Iris pigment epithelial cell (primary cell): ENCODE measurements around the gene BAD.
A peak's percentile ranks its signal among the peaks of the same experiment; 100 is the strongest.
"Not testable (repeated sequence)": the region's sequence is repeated elsewhere in the genome, so short reads cannot be mapped to it uniquely, and the experiment has no call there.

Experiments
- DNase-seq: peaks from one replicate; pipeline ENCODE4 v3.0.0-alpha.2; 2011; ENCODE audit warnings: low read depth

BAD gene

DNA sequence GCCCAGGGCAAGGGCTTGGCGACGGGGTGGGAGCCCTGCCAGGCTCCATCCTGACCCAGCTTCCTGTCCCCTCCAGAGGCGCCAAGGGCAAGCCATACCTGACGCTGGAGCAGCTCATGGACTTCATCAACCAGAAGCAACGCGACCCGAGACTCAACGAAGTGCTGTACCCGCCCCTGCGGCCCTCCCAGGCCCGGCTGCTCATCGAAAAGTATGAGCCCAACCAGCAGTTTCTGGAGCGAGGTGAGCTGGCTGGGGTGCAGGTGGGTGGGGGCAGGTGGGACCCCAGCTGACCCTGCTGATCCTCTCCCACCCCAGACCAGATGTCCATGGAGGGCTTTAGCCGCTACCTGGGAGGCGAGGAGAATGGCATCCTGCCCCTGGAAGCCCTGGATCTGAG lies 28.2 kb downstream of the BAD start:
- DNase-seq: no peak

DNA sequence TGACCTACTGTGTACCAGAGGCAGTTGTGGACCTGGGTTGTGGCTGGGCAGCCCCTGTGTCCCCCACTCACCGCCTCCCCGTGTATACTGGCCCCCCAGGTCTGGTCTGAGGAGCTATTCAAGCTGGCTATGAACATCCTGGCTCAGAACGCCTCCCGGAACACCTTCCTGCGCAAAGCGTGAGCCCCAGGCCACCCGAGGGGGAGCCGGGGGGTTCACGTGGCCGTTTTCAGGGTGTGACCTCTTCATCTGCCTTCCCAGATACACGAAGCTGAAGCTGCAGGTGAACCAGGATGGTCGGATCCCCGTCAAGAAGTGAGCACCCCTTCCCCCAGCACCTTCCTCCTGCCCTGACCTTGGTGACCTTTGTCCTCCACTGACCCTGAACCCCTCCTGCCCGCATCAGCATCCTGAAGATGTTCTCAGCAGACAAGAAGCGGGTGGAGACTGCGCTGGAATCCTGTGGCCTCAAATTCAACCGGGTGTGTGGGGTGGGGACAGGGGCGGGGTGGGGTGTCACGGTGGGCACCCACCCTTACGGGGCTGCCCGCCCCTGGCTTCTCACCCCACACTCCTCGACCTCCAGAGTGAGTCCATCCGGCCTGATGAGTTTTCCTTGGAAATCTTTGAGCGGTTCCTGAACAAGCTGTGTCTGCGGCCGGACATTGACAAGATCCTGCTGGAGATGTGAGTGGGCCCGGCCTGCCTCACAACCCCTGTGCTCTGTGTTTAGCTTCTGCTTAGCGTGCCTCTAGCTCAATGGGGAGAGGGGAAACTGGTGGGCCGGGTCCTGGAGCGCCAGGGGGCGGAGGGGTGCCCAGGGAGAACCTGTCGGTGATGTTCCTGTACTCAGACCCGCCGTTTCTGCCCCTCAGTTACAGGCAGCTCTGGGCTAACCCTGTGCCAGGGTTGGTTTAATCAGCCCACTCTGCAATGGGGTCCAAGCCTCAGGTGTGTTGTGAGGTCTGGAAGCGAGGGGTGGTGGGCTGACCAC lies 29.0 kb downstream of the BAD start:
- no peak for DNase-seq

DNA sequence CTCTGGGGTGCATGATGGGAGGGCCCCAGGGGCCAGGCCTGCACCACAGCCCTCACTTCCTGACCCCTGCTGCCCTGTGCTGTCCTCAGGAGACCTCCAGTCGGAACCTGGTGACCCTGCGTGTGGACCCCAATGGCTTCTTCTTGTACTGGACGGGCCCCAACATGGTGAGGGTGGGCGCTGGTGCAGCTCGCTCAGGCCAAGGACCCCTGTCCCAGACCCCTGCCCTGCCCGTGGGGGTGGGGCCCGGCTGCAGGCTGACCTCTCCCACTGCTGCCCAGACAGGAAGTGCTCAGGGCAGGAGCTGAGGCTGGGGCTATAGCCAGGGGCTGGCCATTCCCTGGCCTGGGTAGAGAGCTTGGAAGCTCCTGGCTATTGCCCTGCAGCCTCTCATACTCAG lies 30.1 kb downstream of the BAD start:
- no peak for DNase-seq

- DNase-seq: no peak
Observed at GRCh38 chr11:64253481-64253880, 31.0 kb downstream of the BAD start.

DNA sequence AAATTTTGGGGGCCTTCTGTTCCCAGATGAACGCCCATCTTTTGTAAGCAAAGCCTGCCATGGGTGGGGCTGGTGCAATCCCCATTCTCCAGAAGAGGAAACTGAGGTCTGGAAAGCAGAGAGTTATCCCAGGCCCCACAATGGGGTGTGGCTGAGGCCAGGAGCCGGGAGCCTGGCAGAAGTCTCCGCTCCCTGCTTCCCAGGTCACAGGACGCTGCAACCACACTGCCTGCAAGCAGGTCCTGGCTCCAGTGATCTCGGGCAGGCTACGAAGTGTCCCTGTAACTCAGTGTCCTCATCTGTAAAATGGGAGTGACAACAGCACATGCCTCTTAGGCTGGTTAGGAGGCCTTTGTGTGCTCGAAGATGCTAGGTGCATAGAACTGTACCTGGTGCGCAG lies 31.4 kb downstream of the BAD start:
- DNase-seq: no peak

DNA sequence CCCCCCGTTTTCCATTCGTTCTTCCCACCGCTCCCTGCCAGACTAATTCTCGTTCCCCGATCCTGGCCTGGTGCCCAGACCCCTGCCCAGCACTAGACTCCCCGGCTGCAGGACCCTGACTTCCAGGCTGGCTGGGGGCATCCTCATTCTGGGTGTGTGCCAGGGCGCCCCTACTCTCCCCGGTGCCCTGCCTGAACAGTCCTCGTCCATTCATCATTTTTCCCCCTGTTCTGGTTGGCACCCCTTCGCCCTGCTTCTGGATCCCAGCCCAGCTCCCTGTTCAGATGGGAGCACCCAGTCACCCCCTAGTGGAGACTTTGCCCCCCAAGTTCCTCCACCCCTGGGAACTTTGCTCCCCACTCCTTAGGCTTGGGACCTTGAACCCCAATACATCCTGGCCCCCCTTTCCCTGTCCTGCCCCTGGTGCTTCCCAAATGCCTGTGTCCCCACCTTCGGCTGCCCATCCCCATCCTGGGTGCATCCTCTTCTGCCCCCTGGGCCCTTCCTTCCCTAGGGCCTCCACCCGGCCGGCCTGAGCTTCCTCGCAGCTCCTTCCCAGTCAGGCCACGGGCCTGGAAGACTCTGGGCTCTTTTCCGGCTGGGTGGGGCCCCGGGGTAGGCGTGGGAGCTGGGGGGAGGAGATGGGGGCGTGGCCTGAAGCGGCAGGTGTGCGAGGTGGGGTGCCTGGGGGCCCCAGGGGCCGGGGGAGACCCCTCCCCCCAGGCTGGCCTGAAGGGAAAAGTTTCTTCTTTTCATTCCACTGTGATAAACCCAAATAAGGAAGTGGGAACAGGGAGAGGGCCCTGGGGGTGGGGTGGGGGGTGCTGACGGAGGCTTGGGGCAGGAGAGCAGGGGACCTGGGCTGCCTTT lies 32.2 kb downstream of the BAD start:
- DNase-seq: peak; percentile 29

- DNase-seq: no peak
Observed at GRCh38 chr11:64251753-64252002, 32.8 kb downstream of the BAD start.

DNA sequence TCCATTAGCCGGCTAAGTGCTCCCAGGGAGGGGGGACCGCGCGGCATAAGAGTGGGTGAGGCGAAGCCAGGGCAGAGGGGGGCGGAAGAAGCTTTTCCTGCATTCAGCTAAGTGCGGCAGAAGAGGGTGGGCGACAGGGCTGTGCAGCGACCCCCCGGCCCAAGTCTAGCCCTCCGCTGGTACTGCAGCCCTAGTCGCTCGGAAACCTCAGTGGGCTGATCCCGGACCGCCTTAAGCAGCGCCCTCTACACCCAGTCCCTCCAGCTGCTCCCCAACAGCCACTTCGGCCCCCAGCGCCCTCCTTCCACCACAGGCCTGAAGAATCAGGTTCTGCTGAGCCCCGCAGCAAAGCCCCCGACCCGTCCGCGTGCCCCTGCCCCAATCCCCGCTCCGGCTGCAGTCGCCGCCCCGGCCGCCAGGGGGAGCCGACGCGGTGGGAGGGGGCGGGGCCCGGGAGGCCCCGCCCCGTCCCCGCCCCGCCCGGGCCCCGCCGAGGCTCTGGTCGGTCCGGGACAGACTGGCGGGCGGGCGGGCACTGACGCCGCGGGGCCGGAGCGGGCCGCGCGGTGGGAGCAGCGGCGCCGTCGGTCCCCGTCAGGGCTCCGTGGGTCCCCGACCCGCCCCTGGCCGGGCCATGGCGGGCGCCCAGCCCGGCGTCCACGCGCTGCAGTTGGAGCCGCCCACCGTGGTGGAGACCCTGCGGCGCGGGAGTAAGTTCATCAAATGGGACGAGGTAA lies 33.3 kb downstream of the BAD start, which contains the start of gene PLCB3:
Gene PLCB3, plus strand, starts transcription at position 515 of the 737 bp plus-strand sequence. Its CDS starts 120 bp downstream, at position 635.
- DNase-seq: peak; percentile 29

DNA sequence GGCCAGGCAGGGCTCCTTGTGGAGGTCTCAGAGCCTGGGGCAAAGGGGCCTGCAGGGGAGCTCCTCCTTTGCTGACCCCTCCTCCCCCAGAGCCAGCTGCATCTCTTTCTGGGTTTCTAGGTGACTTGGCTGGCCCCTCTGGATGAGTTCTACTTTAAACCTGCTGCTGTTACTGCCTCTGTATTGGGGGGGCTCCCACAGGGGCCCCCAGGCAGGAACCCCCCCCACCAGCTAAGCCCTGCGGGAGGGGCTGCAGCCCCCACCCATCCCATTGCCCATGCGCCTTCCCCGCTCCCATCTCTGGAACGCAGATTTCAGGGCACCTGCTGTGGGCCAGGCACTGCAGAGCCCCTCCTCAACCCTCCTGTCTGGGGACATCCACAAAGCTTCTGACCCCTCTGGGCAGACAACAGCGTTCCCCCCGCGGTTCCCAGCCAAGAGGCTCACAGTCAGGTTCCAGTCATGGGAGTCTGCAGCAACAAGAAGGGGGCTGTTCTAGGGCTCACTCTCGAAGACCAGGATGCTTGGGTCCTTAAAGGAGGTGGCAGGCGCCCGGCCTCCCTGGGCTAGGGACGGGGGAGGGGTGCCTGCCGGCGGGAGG lies 34.0 kb downstream of the BAD start:
- DNase-seq: no peak

DNA sequence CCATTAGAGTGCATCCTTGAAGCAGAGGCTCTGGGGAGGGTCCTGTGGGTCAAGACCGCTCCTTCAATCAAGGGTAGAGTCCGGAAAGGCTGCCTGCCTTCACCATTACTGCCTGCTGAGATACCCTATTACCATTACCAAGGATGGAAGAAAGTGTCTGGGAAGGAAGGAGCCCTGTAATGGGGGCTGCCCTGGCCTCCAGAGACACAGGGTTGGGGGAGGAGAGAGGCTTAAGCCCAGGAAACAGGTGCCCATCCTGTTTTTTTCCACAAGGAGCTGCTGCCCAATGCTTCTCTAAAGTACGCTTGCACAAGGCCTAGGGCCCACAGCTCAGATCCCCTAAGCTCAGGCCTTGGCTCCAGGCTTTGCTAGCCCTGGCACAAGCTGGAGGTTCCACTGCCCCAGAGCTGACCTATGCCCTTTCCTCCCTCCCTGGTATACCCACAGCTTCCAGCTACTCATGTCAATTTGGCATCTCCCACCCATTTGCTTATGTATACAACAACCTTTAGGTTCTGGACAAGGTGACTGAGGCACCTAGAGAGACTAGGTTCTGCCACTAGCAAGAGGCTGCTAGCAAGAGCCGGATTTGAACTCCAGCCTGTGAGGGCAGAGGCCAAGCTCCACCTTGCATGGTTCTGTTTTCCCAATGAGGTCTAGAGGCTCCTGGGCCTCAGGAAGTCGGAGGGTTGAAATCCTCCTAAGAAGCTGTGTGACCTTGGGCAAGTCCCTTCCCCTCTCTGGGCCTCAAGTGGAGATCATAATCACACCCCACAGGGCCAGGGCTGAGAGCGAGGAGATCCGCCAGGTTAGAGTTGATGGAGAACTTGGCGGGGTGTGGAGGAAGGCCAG lies 34.7 kb downstream of the BAD start:
- no peak for DNase-seq

DNA sequence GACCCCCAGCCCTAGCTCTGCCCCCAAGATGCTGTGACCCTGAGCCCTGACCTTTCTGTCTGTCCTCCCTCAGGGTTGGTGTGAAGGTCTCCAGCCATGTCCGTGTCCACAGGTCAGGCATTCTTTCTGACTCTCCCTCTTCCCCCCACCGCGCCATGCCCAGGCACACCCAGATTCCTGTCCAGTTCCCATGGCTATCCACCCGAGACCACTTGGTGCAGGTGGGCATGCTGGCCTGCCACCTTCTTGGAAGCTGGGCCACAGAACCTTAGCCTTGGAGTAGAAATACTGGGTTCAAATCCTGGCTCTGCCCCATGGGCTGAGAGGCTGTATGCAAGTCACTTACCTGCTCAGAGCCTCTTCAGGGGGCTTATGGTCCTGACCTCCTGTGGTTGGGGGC lies 35.4 kb downstream of the BAD start:
- DNase-seq: no peak

DNA sequence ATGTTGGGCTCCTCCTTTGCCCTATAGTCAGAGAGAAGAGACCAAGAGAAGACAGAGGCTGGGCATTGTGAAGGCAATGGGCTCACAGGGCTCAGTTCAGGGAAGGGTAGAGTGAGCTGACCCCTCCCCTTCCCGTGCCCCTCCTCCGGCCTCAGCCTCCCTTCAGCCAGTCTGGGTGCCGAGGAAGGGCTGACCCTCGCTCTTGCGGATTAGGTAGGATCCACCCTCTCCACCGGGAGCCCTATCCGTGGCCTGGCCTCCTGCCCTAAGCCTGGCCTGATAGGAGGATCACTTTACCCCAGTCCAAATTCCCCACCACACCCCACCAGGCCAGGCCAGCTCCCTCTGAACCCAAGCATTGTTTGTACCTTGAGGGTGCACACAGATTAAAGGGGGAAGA lies 35.9 kb downstream of the BAD start:
- no peak for DNase-seq

DNA sequence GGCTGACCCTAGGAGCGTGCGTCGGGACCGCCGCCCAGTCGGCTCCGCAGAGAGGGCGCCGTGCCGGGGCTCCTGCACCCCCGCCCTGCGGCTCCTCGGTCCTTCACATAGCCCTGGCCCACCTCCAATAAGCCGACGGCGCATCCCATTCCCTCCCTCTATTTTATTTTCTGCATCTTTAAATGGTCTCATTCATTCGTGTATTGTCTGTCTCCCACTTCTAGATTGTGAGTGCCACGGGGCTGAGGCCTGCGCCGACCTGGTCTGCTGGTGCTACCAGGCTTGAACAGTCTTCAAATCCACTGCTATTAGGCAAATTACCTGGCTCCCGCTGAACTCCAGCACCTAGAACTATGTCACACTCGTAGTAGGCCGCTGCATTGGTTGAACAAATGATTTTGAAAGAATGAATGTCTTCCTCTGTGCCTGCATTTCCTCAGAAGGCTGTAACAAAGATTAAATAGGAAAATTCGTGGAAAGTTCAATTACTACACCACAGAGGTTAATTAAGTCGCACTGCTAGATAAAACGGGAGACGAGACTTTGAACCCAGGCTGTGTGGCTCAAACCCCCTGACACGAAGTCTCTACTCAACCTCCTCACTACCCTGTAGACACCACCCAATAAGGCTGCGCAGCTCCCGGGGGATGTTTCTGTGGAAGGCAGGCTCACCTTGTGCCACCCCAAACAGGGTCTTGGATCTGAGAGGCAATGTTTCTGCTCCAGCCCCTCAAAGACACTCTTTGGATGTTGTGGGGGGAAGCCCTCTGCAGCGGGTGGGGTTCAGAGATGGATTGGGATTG lies 36.5 kb downstream of the BAD start:
- no peak for DNase-seq

- peak; percentile 88 for DNase-seq
Observed at GRCh38 chr11:64246871-64247728, 37.4 kb downstream of the BAD start, which contains the start of gene PPP1R14B. Gene PPP1R14B, minus strand, starts transcription at chr11:64246943. Its CDS starts 270 bp downstream, at chr11:64246673.

DNA sequence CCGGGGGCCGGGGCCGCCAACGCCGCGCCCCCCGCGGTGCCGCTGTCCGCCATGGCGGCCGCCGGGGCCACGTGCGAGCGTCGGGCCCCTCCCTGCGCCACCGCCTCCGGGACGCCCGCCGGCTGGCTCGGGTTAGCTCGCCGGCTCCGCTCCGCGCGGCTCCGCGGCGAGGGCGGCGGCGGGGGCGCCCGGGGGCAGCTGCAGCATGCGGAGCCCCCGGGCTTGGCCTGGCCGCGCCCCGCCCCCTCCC lies 37.9 kb downstream of the BAD start:
- not testable (repeated sequence) for DNase-seq

DNA sequence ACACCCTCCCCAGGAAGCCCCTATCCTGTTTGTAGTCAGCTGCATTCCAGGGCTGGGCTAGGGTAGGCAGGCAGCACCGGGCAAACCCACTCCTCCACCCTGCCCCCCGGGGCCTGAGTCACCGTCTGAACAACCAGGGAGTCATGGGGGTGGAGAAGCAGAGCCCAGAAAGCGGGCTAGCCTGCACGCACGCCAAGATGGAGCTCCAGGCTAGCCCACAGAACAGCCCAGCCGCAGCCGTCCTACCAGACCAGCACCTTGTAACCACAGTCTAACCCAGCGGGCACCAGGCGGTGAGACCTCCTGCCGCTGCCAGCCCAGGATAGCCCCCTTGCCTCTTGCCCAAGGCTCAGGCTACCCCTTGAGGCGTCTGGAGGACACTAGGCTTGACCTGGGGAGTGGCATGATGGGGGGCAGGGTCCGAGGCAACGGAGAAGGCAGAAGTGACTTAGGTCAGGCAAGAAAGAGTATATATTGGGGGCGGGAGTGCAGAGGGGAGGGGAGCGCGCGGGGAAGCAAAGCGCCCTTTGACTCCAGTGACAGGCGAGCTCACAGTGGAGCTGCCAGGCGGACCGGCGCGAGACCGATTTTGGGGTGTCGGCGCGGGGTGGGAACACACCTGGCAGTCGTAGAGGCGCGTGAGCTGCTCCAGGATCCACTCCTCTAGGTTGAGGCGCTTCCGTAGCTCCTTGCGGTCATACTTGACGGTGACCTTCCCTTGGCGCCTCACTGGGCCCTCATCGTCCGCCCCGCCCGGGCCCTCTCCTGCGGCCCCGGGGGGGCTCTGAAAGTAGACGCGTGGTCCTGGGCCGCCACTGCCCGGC lies 38.5 kb downstream of the BAD start:
- peak; percentile 91 for DNase-seq

GRCh38 chr11:64245401-64245796 lies 39.1 kb downstream of the BAD start:
- DNase-seq: no peak

- no peak for DNase-seq
Observed at GRCh38 chr11:64244966-64245365, 39.5 kb downstream of the BAD start.
